GM12864 (cell line): ENCODE measurements around the gene F2RL3.
"Not testable (repeated sequence)": the region's sequence is repeated elsewhere in the genome, so short reads cannot be mapped to it uniquely, and the experiment has no call there.

ENCODE experiments used
- DNase-seq: peaks from one replicate; pipeline ENCODE4 v3.0.0-alpha.2; 2011; ENCODE audit warnings: low read depth
- H3K4me3 ChIP-seq: 2 replicates; pipeline ENCODE4 v1.5.1; 2011; ENCODE audit warnings: mild to moderate bottlenecking, low read depth, low read length, control low read depth
- CTCF ChIP-seq: IDR thresholded peaks from 2 replicates; pipeline ENCODE4 v1.5.1; 2011; ENCODE audit warnings: low read depth, mild to moderate bottlenecking, moderate library complexity, low read length, control low read depth, inconsistent platforms; ENCODE audit errors: missing control alignments

The F2RL3 gene

GRCh38 chr19:16873594-16873993, 15.2 kb upstream of the F2RL3 start:
- DNase-seq, result no peak
- TF ChIP-seq CTCF, result no peak
- no peak overlapping the region for H3K4me3 ChIP-seq

- no peak for TF ChIP-seq CTCF
- no peak overlapping the region for H3K4me3 ChIP-seq
- DNase-seq, result no peak
These were observed 14.4 kb upstream of the F2RL3 start for GRCh38 chr19:16874250-16874977.

GRCh38 chr19:16874978-16875299, 13.9 kb upstream of the F2RL3 start:
- H3K4me3 ChIP-seq, DNase-seq: not testable (repeated sequence)

GRCh38 chr19:16875584-16876555, 12.9 kb upstream of the F2RL3 start:
- H3K4me3 ChIP-seq, result no peak overlapping the region
- TF ChIP-seq CTCF, result no peak
- no peak for DNase-seq

- no peak for DNase-seq
- H3K4me3 ChIP-seq, result no peak overlapping the region
- TF ChIP-seq CTCF, result no peak
These were observed 11.9 kb upstream of the F2RL3 start for GRCh38 chr19:16876904-16877361.

- H3K4me3 ChIP-seq, result no peak overlapping the region
- no peak for TF ChIP-seq CTCF
- no peak for DNase-seq
These were observed 11.2 kb upstream of the F2RL3 start for GRCh38 chr19:16877581-16877980.

- H3K4me3 ChIP-seq, result no peak overlapping the region
- no peak for TF ChIP-seq CTCF
- DNase-seq, result no peak
These were observed 10.4 kb upstream of the F2RL3 start for GRCh38 chr19:16878181-16878965.
